OCI-LY1 (cell line): ENCODE data around the gene ZFYVE21.

Experiments used
- H2AFZ ChIP-seq: fragments of 200-600 bp; sonication (generic), shearing (Covaris generic); 2 replicates; pipeline ENCODE4 v1.6.0; 2014; ENCODE audit warnings: antibody characterized with exemption, mild to moderate bottlenecking, low read length
- H3F3A ChIP-seq: fragments of 200-600 bp; sonication (generic), shearing (Covaris generic); 2 replicates; pipeline ENCODE4 v1.6.0; 2014; ENCODE audit warnings: mild to moderate bottlenecking, antibody characterized with exemption, low read length, moderate library complexity; ENCODE audit not compliant: insufficient read depth
- H3K27ac ChIP-seq: fragments of 200-600 bp; sonication (generic); 2 replicates; pipeline ENCODE4 v1.5.1; 2014; ENCODE audit warnings: low read length, mixed run types, mild to moderate bottlenecking, low read depth; ENCODE audit not compliant: poor library complexity, severe bottlenecking
- H3K27me3 ChIP-seq: fragments of 200-600 bp; sonication (generic); 2 replicates; pipeline ENCODE4 v1.6.0; 2014; ENCODE audit warnings: antibody characterized with exemption, mild to moderate bottlenecking, low read length, moderate library complexity; ENCODE audit not compliant: insufficient read depth
- H3K36me3 ChIP-seq: fragments of 200-600 bp; sonication (generic); 2 replicates; pipeline ENCODE4 v1.6.1; 2014; ENCODE audit warnings: mild to moderate bottlenecking, antibody characterized with exemption, low read length, moderate library complexity, mixed read lengths; ENCODE audit not compliant: insufficient read depth
- H3K4me1 ChIP-seq: fragments of 200-600 bp; sonication (generic); 2 replicates; pipeline ENCODE4 v1.5.1; 2014; ENCODE audit warnings: mild to moderate bottlenecking, low read length, moderate library complexity; ENCODE audit not compliant: insufficient read depth, severe bottlenecking
- H3K4me2 ChIP-seq: fragments of 200-600 bp; sonication (generic), shearing (Covaris generic); 2 replicates; pipeline ENCODE4 v1.6.1; 2014; ENCODE audit warnings: low read length
- H3K4me3 ChIP-seq: fragments of 200-600 bp; sonication (generic); 2 replicates; pipeline ENCODE4 v1.5.1; 2014; ENCODE audit warnings: low read length, low read depth, mild to moderate bottlenecking, mixed read lengths; ENCODE audit not compliant: poor library complexity, severe bottlenecking
- H3K79me2 ChIP-seq: fragments of 200-600 bp; shearing (Covaris generic); 2 replicates; pipeline ENCODE4 v1.6.1; 2016; ENCODE audit warnings: mixed run types, low read length, mixed read lengths; ENCODE audit not compliant: insufficient read depth
- H3K9ac ChIP-seq: fragments of 200-600 bp; sonication (generic), shearing (Covaris generic); 2 replicates; pipeline ENCODE4 v1.6.1; 2014; ENCODE audit warnings: mild to moderate bottlenecking, low read length, mixed read lengths
- H3K9me2 ChIP-seq: fragments of 200-600 bp; sonication (generic), shearing (Covaris generic); 2 replicates; pipeline ENCODE4 v1.6.1; 2014; ENCODE audit warnings: low read depth, mild to moderate bottlenecking, low read length, mixed read lengths
- H3K9me3 ChIP-seq: fragments of 200-600 bp; shearing (Covaris generic); 2 replicates; pipeline ENCODE4 v1.6.1; 2014; ENCODE audit warnings: low read length, mixed read lengths
- H4K20me1 ChIP-seq: fragments of 200-600 bp; sonication (generic), shearing (Covaris generic); 2 replicates; pipeline ENCODE4 v1.6.0; 2016; ENCODE audit warnings: mild to moderate bottlenecking, low read length; ENCODE audit not compliant: insufficient read depth
- CTCF ChIP-seq: fragments of 200-600 bp; sonication (generic), shearing (Covaris generic); IDR thresholded peaks from 2 replicates; pipeline ENCODE4 v1.5.1; 2017; ENCODE audit warnings: mild to moderate bottlenecking, antibody characterized with exemption, low read length, moderate library complexity, mixed read lengths
- EZH2 ChIP-seq: fragments of 200-600 bp; sonication (generic), shearing (Covaris generic); IDR thresholded peaks from 2 replicates; pipeline ENCODE4 v1.8.0; 2017; ENCODE audit warnings: borderline replicate concordance, mixed run types, mild to moderate bottlenecking, antibody characterized with exemption, low read length, moderate library complexity, mixed read lengths

Gene ZFYVE21

GRCh38 chr14:103698380-103699260 lies 17.0 kb upstream of the ZFYVE21 start:
- Histone ChIP-seq H3K4me2 (peak overlapping the region; percentile 58), H2AFZ (no peak overlapping the region), H3K9ac (peak overlapping the region; percentile 64; the same call in 1 of the 2 replicates), H3K9me2 (no peaks in the 10 kb centered on the region), H3K27ac (peak overlapping the region; percentile 97), H3K4me1 (peaks cover 99% of the 10 kb centered on the region), H3K27me3 (no peaks in the 10 kb centered on the region), H3F3A (0 out of 2 replicates have a peak, but pooled peaks cover 5% of the 10 kb centered on the region), H4K20me1 (no peaks in the 10 kb centered on the region), H3K36me3 (peaks cover 67% of the 10 kb centered on the region), H3K4me3 (peak overlapping the region; percentile 36), H3K79me2 (no peaks in the 10 kb centered on the region), H3K9me3 (no peaks in the 10 kb centered on the region)
- no peak for TF ChIP-seq EZH2
- TF ChIP-seq CTCF, result no peak

GRCh38 chr14:103699261-103699661 lies 16.3 kb upstream of the ZFYVE21 start:
- H4K20me1 ChIP-seq, result no peaks in the 10 kb centered on the region
- no peaks in the 10 kb centered on the region for H3K9me3 ChIP-seq
- peak overlapping the region; percentile 64; the same call in 1 of the 2 replicates for H3K9ac ChIP-seq
- peaks cover 66% of the 10 kb centered on the region; the same call in 1 of the 2 replicates for H3K36me3 ChIP-seq
- H3K4me2 ChIP-seq, result peak overlapping the region; percentile 58
- H3K4me3 ChIP-seq, result peak overlapping the region; percentile 36
- TF ChIP-seq EZH2 (no peak), CTCF (no peak)
- H3K4me1 ChIP-seq, result peaks cover 98% of the 10 kb centered on the region
- H3K79me2 ChIP-seq, result no peaks in the 10 kb centered on the region
- H2AFZ ChIP-seq, result no peak overlapping the region
- H3K9me2 ChIP-seq, result no peaks in the 10 kb centered on the region
- peak overlapping the region; percentile 97 for H3K27ac ChIP-seq
- 0 out of 2 replicates have a peak, but pooled peaks cover 5% of the 10 kb centered on the region for H3F3A ChIP-seq
- no peaks in the 10 kb centered on the region for H3K27me3 ChIP-seq

GRCh38 chr14:103699901-103700752 lies 15.5 kb upstream of the ZFYVE21 start:
- H2AFZ ChIP-seq, result no peak overlapping the region
- no peaks in the 10 kb centered on the region for H3K27me3 ChIP-seq
- H3K27ac ChIP-seq, result peak overlapping the region; percentile 97
- H3K4me2 ChIP-seq, result peak overlapping the region; percentile 58; the same call in 1 of the 2 replicates
- H3K4me1 ChIP-seq, result peaks cover 96% of the 10 kb centered on the region
- H3K9ac ChIP-seq, result peak overlapping the region; percentile 64; the same call in 1 of the 2 replicates
- 0 out of 2 replicates have a peak, but pooled peaks cover 5% of the 10 kb centered on the region for H3F3A ChIP-seq
- TF ChIP-seq CTCF (no peak), EZH2 (no peak)
- H3K9me3 ChIP-seq, result no peaks in the 10 kb centered on the region
- H3K9me2 ChIP-seq, result no peaks in the 10 kb centered on the region
- H3K79me2 ChIP-seq, result no peaks in the 10 kb centered on the region
- H3K36me3 ChIP-seq, result peaks cover 68% of the 10 kb centered on the region
- no peaks in the 10 kb centered on the region for H4K20me1 ChIP-seq
- peak overlapping the region; percentile 4 for H3K4me3 ChIP-seq
